Loucy (cell line): Measurements from ENCODE around the gene XG.

ENCODE experiments used
- H2AFZ ChIP-seq: fragments of 200-600 bp; sonication (generic); 2 replicates; pipeline ENCODE4 v1.6.0; 2016; ENCODE audit warnings: antibody characterized with exemption, mild to moderate bottlenecking, low read length, moderate library complexity
- H3F3A ChIP-seq: fragments of 200-600 bp; 2 replicates; pipeline ENCODE4 v1.6.0; 2016; ENCODE audit warnings: antibody characterized with exemption, low read depth, mild to moderate bottlenecking
- H3K27me3 ChIP-seq: fragments of 200-600 bp; sonication (generic); 2 replicates; pipeline ENCODE4 v1.6.1; 2014; ENCODE audit warnings: low read length, mild to moderate bottlenecking; ENCODE audit not compliant: insufficient read depth, poor library complexity, severe bottlenecking
- H3K36me3 ChIP-seq: fragments of 200-600 bp; sonication (generic); 2 replicates; pipeline ENCODE4 v1.6.1; 2016; ENCODE audit warnings: low read length; ENCODE audit not compliant: insufficient read depth
- H3K4me1 ChIP-seq: fragments of 200-600 bp; sonication (generic); 2 replicates; pipeline ENCODE4 v1.5.1; 2014; ENCODE audit warnings: low read length, mild to moderate bottlenecking; ENCODE audit not compliant: insufficient read depth, poor library complexity, severe bottlenecking
- H3K4me2 ChIP-seq: fragments of 200-600 bp; sonication (generic); 2 replicates; pipeline ENCODE4 v1.6.0; 2014; ENCODE audit warnings: antibody characterized with exemption, low read length, low read depth, mild to moderate bottlenecking; ENCODE audit not compliant: poor library complexity, severe bottlenecking
- H3K4me3 ChIP-seq: fragments of 200-600 bp; sonication (generic); 2 replicates; pipeline ENCODE4 v1.5.1; 2014; ENCODE audit warnings: low read length, mild to moderate bottlenecking, mixed read lengths; ENCODE audit not compliant: poor library complexity, severe bottlenecking
- H3K79me2 ChIP-seq: fragments of 200-600 bp; sonication (generic); 2 replicates; pipeline ENCODE4 v1.6.1; 2014; ENCODE audit warnings: low read length; ENCODE audit not compliant: insufficient read depth
- H3K9ac ChIP-seq: fragments of 200-600 bp; sonication (generic); 2 replicates; pipeline ENCODE4 v1.6.0; 2014; ENCODE audit warnings: mild to moderate bottlenecking, low read depth, low read length, moderate library complexity; ENCODE audit not compliant: poor library complexity, severe bottlenecking
- H3K9me2 ChIP-seq: fragments of 200-600 bp; sonication (generic); replicated peaks from 2 replicates; pipeline ENCODE4 v1.6.1; 2016; ENCODE audit warnings: low read depth, low read length, mixed read lengths
- H3K9me3 ChIP-seq: fragments of 200-600 bp; sonication (generic); 2 replicates; pipeline ENCODE4 v1.6.1; 2014; ENCODE audit warnings: mild to moderate bottlenecking, antibody characterized with exemption, low read length, low read depth; ENCODE audit not compliant: insufficient read depth
- H4K20me1 ChIP-seq: fragments of 200-600 bp; sonication (generic); 2 replicates; pipeline ENCODE4 v1.6.0; 2014; ENCODE audit warnings: antibody characterized with exemption, low read length, mild to moderate bottlenecking; ENCODE audit not compliant: insufficient read depth, poor library complexity, severe bottlenecking
- EZH2phosphoT487 ChIP-seq: fragments of 200-600 bp; IDR thresholded peaks from 2 replicates; pipeline ENCODE4 v1.6.1; 2018; ENCODE audit warnings: antibody characterized with exemption, mild to moderate bottlenecking, moderate library complexity, borderline replicate concordance
- TF ChIP-seq, protein P1 (sequence below): fragments of 200-600 bp; sonication (generic); conservative IDR thresholded peaks from 2 replicates; pipeline ENCODE4 v1.5.1; 2014; ENCODE audit warnings: mild to moderate bottlenecking, antibody characterized with exemption, low read length

XG gene

DNA sequence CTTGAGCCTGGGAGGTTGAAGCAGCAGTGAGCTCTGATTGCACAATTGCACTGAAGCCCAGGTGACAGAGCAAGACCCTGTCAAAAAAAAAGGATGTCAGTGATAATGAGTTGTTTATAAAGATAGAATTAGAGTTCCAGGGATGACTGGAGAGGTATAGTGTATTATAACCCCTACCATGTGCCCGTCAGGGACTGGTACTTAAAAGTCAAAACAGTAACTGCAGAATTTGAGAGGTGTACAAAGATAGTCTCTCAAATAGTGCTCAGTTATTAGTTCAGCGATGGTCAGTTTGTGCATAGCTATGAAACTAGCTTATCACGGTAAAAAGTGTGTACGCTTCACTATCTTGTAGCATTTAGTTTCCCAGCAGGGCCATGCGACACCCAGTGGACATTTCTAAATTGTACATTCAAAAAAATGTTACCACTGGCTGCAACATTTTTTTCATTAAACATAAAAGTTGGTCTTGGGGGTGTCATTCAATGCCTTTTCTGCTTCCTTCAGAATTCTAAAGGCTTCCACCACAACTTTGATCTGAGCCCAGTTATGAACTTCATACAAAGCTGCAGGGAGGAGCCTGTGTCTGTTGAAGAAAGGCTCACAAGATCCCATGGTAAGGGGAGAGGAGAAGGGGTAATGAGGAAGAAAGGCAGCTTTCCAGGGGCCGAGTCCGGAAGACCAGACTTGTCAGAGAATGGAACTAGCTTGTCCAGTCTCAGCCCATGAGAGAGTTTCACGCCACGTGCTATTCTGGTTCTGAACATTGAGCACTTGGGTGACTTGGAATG is 67.7 kb downstream of the XG start:
- Histone ChIP-seq H3K27me3 (no peaks in the 10 kb centered on the region), H3K9ac (no peak overlapping the region), H2AFZ (no peak overlapping the region), H3K36me3 (no peaks in the 10 kb centered on the region), H3K4me2 (no peak overlapping the region), H3K4me1 (no peaks in the 10 kb centered on the region), H3K4me3 (no peak overlapping the region), H3K9me3 (no peaks in the 10 kb centered on the region), H4K20me1 (no peaks in the 10 kb centered on the region), H3F3A (no peaks in the 10 kb centered on the region), H3K79me2 (no peaks in the 10 kb centered on the region), H3K9me2 (no peaks in the 10 kb centered on the region)
- TF ChIP-seq, protein P1, sequence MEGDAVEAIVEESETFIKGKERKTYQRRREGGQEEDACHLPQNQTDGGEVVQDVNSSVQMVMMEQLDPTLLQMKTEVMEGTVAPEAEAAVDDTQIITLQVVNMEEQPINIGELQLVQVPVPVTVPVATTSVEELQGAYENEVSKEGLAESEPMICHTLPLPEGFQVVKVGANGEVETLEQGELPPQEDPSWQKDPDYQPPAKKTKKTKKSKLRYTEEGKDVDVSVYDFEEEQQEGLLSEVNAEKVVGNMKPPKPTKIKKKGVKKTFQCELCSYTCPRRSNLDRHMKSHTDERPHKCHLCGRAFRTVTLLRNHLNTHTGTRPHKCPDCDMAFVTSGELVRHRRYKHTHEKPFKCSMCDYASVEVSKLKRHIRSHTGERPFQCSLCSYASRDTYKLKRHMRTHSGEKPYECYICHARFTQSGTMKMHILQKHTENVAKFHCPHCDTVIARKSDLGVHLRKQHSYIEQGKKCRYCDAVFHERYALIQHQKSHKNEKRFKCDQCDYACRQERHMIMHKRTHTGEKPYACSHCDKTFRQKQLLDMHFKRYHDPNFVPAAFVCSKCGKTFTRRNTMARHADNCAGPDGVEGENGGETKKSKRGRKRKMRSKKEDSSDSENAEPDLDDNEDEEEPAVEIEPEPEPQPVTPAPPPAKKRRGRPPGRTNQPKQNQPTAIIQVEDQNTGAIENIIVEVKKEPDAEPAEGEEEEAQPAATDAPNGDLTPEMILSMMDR, result peak; percentile 42
- TF ChIP-seq EZH2phosphoT487, result no peak

GRCh38 chrX:2820136-2820771 is 68.4 kb downstream of the XG start:
- H3K4me2 ChIP-seq, result no peak overlapping the region
- H3K27me3 ChIP-seq, result no peaks in the 10 kb centered on the region

DNA sequence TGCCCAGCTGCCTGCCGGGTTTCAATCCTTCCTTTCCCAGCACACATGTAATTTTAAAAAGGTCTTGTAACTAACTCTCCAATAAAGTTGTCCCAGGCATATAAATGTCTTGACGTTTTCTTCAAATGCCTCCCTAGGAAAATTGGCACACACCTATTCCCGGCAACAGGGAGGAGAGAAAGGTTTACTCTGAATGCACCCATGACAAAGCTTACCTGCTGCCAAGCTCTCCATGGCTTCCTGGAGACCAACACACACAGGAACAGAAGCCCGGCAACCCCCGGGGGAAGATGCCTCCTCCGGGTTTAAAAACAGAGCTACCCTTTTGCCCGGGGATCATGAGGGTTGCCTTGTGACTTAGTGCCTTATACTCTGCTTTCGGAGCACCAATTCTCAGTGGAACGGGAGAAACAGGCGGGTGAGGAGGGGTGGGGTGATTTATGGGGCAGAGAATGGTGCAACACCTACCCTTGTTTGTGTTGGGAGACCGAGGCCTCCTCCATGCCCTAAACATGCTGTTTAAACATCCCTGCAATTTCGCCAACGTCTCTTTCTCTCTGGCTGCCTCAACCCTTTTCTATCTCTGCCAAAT is 72.1 kb downstream of the XG start:
- Histone ChIP-seq H3K9me3 (no peaks in the 10 kb centered on the region), H4K20me1 (no peaks in the 10 kb centered on the region), H3K4me3 (no peak overlapping the region), H3F3A (no peaks in the 10 kb centered on the region), H3K4me1 (no peaks in the 10 kb centered on the region), H3K79me2 (no peaks in the 10 kb centered on the region), H3K27me3 (no peaks in the 10 kb centered on the region), H3K9ac (no peak overlapping the region), H3K9me2 (no peaks in the 10 kb centered on the region), H2AFZ (no peak overlapping the region), H3K36me3 (no peaks in the 10 kb centered on the region), H3K4me2 (no peak overlapping the region)
- TF ChIP-seq, protein P1, result no peak
- no peak for TF ChIP-seq EZH2phosphoT487

More at GRCh38 chrX:2820136-2820771, 68.4 kb downstream of the XG start:
- no peaks in the 10 kb centered on the region for H4K20me1 ChIP-seq
- no peaks in the 10 kb centered on the region for H3F3A ChIP-seq
- H3K9me3 ChIP-seq, result no peaks in the 10 kb centered on the region
- no peak overlapping the region for H2AFZ ChIP-seq
- no peak overlapping the region for H3K4me3 ChIP-seq
- H3K9ac ChIP-seq, result no peak overlapping the region
- H3K79me2 ChIP-seq, result no peaks in the 10 kb centered on the region
- TF ChIP-seq, protein P1, result no peak
- TF ChIP-seq EZH2phosphoT487, result no peak
- H3K4me1 ChIP-seq, result no peaks in the 10 kb centered on the region
- no peaks in the 10 kb centered on the region for H3K36me3 ChIP-seq
- no peaks in the 10 kb centered on the region for H3K9me2 ChIP-seq
